Stimulated activated CD8-positive, alpha-beta memory T cell treated with anti-CD3 and anti-CD28 coated beads, Interleukin-4, amount 100 ng/mL, for 24 hours (primary cell): ENCODE measurements around the gene CEACAM1.
A peak's percentile ranks its signal among the peaks of the same experiment; 100 is the strongest.
"Not testable (repeated sequence)": the region's sequence is repeated elsewhere in the genome, so short reads cannot be mapped to it uniquely, and the experiment has no call there.

Source experiments
- DNase-seq: peaks from one replicate; pipeline ENCODE4 v3.0.0-alpha.2; 2020; ENCODE audit warnings: low read depth

CEACAM1 gene

GRCh38 chr19:42528354-42529247, at the start of gene CEACAM1:
TSS of gene CEACAM1 (minus strand) at chr19:42528481. CDS start at chr19:42528374, 107 bp downstream.
- peak; percentile 2 for DNase-seq

GRCh38 chr19:42577016-42577415, 48.7 kb upstream of the CEACAM1 start:
- DNase-seq = no peak

GRCh38 chr19:42576241-42576640, 48.0 kb upstream of the CEACAM1 start:
- no peak for DNase-seq

- DNase-seq = no peak
Measured at GRCh38 chr19:42573642-42574041, 45.4 kb upstream of the CEACAM1 start.

GRCh38 chr19:42571116-42571515, 42.8 kb upstream of the CEACAM1 start:
- DNase-seq = no peak

- no peak for DNase-seq
Measured at GRCh38 chr19:42569193-42569592, 40.9 kb upstream of the CEACAM1 start.

GRCh38 chr19:42568006-42568405, 39.7 kb upstream of the CEACAM1 start:
- no peak for DNase-seq

GRCh38 chr19:42567567-42567966, 39.3 kb upstream of the CEACAM1 start:
- no peak for DNase-seq

- DNase-seq = no peak
Measured at GRCh38 chr19:42563352-42564210, 35.3 kb upstream of the CEACAM1 start.

GRCh38 chr19:42561512-42561911, 33.2 kb upstream of the CEACAM1 start:
- DNase-seq = no peak

GRCh38 chr19:42560731-42561130, 32.5 kb upstream of the CEACAM1 start:
- no peak for DNase-seq

- no peak for DNase-seq
Measured at GRCh38 chr19:42558450-42559150, 30.3 kb upstream of the CEACAM1 start.

- not testable (repeated sequence) for DNase-seq
Measured at GRCh38 chr19:42557386-42557871, 29.1 kb upstream of the CEACAM1 start.

- DNase-seq = no peak
Measured at GRCh38 chr19:42555801-42556200, 27.5 kb upstream of the CEACAM1 start.

- no peak for DNase-seq
Measured at GRCh38 chr19:42555317-42555716, 27.0 kb upstream of the CEACAM1 start.

GRCh38 chr19:42554046-42554575, 25.8 kb upstream of the CEACAM1 start:
- DNase-seq = no peak

GRCh38 chr19:42553292-42554045, 25.2 kb upstream of the CEACAM1 start:
- no peak for DNase-seq

- DNase-seq = no peak
Measured at GRCh38 chr19:42552086-42553065, 24.1 kb upstream of the CEACAM1 start.

GRCh38 chr19:42550521-42550920, 22.2 kb upstream of the CEACAM1 start:
- not testable (repeated sequence) for DNase-seq

GRCh38 chr19:42549067-42549466, 20.8 kb upstream of the CEACAM1 start:
- not testable (repeated sequence) for DNase-seq
